Posterior cingulate gyrus (tissue), 11 donors: ENCODE results near the gene XPR1.

ENCODE experiments used
- DNase-seq, 10 donors: peaks; one replicate each; pipeline versions ENCODE4 v3.0.0 to v3.0.0-alpha.2; 2020 to 2021; ENCODE audit warnings: mixed read lengths in 3 of 10
- intact Hi-C: fragments of 100-400 bp; cut with DNase I; formaldehyde crosslinking; loops from one replicate; pipeline ENCODE4 v1.15.1; 2023

The XPR1 gene

GRCh38 chr1:180937624-180938225, 305.9 kb downstream of the XPR1 start:
- intact Hi-C loops = no loop called here
- peak in 4 of 10 donors; percentile 34 to 90 (median 64) for DNase-seq

GRCh38 chr1:180939073-180939710, 307.4 kb downstream of the XPR1 start:
- peak in 3 of 10 donors; percentile 14 to 80 (median 67) for DNase-seq
- intact Hi-C loops = no loop called here

GRCh38 chr1:180939711-180940103, 307.9 kb downstream of the XPR1 start:
- intact Hi-C loops = no loop called here
- DNase-seq = peak in 3 of 10 donors; percentile 9 to 38 (median 23)
